Measurements from ENCODE around the gene CNOT11. TPM values are rescaled to one million over a fixed set of nuclear protein-coding genes. Genes with fewer than 3 reads are reported as not detected.

The CNOT11 gene
- total and polyA plus RNA-seq, 2 of the 13 experiments (the other 11 are each of a cell fraction or from before 2014, with no cell fraction given): 114 to 209 TPM

- TF ChIP-seq TFE3 (CRISPR knock-in tag; IDR thresholded peaks at IDR 0.05) (0 out of 2 replicates have a peak, but pooled peaks have one; percentile 3), ZSCAN5A (CRISPR knock-in tag; IDR thresholded peaks at IDR 0.05; ENCODE audit: borderline replicate concordance) (peak; percentile 20; the same call in 1 of the 2 replicates), DMAP1 (CRISPR knock-in tag; IDR thresholded peaks at IDR 0.05) (peak; percentile 6; the same call in 1 of the 2 replicates), ELF1 (CRISPR knock-in tag; IDR thresholded peaks at IDR 0.05) (0 out of 2 replicates have a peak, but pooled peaks have one; percentile 3), AFF4 (CRISPR knock-in tag; IDR thresholded peaks at IDR 0.05) (peak; percentile 32; the same call in 1 of the 2 replicates), NR2C2 (CRISPR knock-in tag; IDR thresholded peaks at IDR 0.05; ENCODE audit: borderline replicate concordance) (peak; percentile 3; the same call in 1 of the 2 replicates), MEF2D (CRISPR knock-in tag; IDR thresholded peaks at IDR 0.05) (0 out of 2 replicates have a peak, but pooled peaks have one; percentile 2), MLX (CRISPR knock-in tag; IDR thresholded peaks at IDR 0.05) (peak; percentile 13; the same call in 1 of the 2 replicates), YEATS4 (CRISPR knock-in tag; IDR thresholded peaks at IDR 0.05; ENCODE audit: borderline replicate concordance) (0 out of 2 replicates have a peak, but pooled peaks have one; percentile 5), ZNF710 (CRISPR knock-in tag; IDR thresholded peaks at IDR 0.05; ENCODE audit: borderline replicate concordance) (0 out of 2 replicates have a peak, but pooled peaks have one; percentile 4), NCOR1 (IDR thresholded peaks at IDR 0.05; ENCODE audit: borderline replicate concordance, low read length) (peak; percentile 43; the same call in 1 of the 2 replicates)
These were observed 12.9 kb upstream of the CNOT11 start (continued) for GRCh38 chr2:101239760-101240118.

Data from HepG2 (cell line).